HL-60 (cell line): ENCODE measurements around the gene AKTIP.
"Not testable (repeated sequence)": the region's sequence is repeated elsewhere in the genome, so short reads cannot be mapped to it uniquely, and the experiment has no call there.

Source experiments
- DNase-seq, 2 experiments: peaks; one replicate each; pipeline ENCODE4 v3.0.0-alpha.2; 2010 to 2020; ENCODE audit warnings: low read depth in 1 of 2, low spot score in 1 of 2
- H3K27ac ChIP-seq: fragments of 250-450 bp; sonication (Bioruptor Pico); replicated peaks from 2 replicates; pipeline ENCODE4 v1.5.1; 2020; ENCODE audit warnings: mild to moderate bottlenecking, moderate library complexity
- H3K27me3 ChIP-seq: fragments of 250-450 bp; sonication (Bioruptor Pico); 2 replicates; pipeline ENCODE4 v1.5.1; 2021; ENCODE audit warnings: mild to moderate bottlenecking, moderate library complexity; ENCODE audit not compliant: insufficient read depth, poor library complexity, severe bottlenecking
- H3K4me3 ChIP-seq: replicated peaks from 2 replicates; pipeline ENCODE4 v1.5.1; 2011; ENCODE audit warnings: mild to moderate bottlenecking, control low read depth, low read length; ENCODE audit not compliant: insufficient read depth
- GABPA ChIP-seq: IDR thresholded peaks from 2 replicates; pipeline ENCODE4 v1.6.1; 2012; ENCODE audit warnings: low read depth
- POLR2AphosphoS5 ChIP-seq: IDR thresholded peaks from 2 replicates; pipeline ENCODE4 v1.6.1; 2012; ENCODE audit warnings: low read depth
- SPI1 ChIP-seq: IDR thresholded peaks from 2 replicates; pipeline ENCODE4 v1.6.1; 2012; ENCODE audit warnings: low read depth, mild to moderate bottlenecking, borderline replicate concordance
- TF ChIP-seq, protein P1 (sequence below): IDR thresholded peaks from one replicate; pipeline ENCODE4 v1.5.1; 2011; ENCODE audit warnings: low read length, control low read depth, inconsistent platforms; ENCODE audit not compliant: insufficient read depth
- TF ChIP-seq, protein P2 (sequence below): IDR thresholded peaks from 2 replicates; pipeline ENCODE4 v1.6.1; 2012; ENCODE audit warnings: low read depth; ENCODE audit not compliant: insufficient replicate concordance

The AKTIP gene

DNA sequence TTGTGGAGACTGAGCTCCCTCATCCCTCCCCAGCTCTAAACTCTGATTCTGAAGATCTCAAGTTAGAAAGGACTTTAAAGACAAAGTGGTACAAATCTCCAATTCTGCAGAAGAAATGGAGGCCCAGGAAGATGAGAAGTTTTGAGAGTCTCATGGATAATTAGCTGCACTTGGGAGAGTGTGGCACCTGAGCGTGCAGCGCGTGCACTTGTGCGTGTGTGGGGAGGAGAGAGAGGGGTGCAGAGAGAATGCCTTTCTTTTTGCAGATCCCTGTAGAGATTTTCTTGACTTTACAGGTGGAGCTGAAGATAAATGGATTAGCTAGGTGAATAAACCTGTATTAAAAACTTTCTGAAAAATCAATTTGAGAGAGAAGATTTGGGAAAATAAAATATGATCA lies 14.8 kb upstream of the AKTIP start:
- Histone ChIP-seq H3K27ac (no peak overlapping the region), H3K4me3 (no peak overlapping the region), H3K27me3 (peaks cover 3% of the 10 kb centered on the region)
- no peak for TF ChIP-seq POLR2AphosphoS5
- no peak for DNase-seq

DNA sequence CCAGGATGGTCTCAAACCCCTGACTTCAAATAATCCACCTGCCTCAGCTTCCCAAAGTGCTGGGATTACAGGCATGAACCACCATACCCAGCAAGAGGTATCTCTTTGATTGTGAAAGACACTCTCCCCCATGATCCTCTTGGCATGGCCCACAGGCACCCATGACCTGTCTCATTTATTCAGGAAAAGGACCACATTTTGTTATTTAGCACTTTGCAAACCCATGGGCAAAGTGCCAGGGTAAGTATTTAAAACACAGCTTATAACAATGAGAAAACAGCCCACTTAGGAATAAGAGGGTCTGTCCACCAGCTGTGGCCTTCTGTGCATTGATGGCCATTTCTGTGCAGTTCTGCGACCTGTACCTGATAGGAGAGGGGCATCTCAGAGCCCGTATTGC lies 12.8 kb upstream of the AKTIP start:
- no peak overlapping the region for H3K4me3 ChIP-seq
- DNase-seq = no peak
- TF ChIP-seq, protein P1, sequence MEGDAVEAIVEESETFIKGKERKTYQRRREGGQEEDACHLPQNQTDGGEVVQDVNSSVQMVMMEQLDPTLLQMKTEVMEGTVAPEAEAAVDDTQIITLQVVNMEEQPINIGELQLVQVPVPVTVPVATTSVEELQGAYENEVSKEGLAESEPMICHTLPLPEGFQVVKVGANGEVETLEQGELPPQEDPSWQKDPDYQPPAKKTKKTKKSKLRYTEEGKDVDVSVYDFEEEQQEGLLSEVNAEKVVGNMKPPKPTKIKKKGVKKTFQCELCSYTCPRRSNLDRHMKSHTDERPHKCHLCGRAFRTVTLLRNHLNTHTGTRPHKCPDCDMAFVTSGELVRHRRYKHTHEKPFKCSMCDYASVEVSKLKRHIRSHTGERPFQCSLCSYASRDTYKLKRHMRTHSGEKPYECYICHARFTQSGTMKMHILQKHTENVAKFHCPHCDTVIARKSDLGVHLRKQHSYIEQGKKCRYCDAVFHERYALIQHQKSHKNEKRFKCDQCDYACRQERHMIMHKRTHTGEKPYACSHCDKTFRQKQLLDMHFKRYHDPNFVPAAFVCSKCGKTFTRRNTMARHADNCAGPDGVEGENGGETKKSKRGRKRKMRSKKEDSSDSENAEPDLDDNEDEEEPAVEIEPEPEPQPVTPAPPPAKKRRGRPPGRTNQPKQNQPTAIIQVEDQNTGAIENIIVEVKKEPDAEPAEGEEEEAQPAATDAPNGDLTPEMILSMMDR = no peak
- no peak for TF ChIP-seq GABPA
- TF ChIP-seq, protein P2, sequence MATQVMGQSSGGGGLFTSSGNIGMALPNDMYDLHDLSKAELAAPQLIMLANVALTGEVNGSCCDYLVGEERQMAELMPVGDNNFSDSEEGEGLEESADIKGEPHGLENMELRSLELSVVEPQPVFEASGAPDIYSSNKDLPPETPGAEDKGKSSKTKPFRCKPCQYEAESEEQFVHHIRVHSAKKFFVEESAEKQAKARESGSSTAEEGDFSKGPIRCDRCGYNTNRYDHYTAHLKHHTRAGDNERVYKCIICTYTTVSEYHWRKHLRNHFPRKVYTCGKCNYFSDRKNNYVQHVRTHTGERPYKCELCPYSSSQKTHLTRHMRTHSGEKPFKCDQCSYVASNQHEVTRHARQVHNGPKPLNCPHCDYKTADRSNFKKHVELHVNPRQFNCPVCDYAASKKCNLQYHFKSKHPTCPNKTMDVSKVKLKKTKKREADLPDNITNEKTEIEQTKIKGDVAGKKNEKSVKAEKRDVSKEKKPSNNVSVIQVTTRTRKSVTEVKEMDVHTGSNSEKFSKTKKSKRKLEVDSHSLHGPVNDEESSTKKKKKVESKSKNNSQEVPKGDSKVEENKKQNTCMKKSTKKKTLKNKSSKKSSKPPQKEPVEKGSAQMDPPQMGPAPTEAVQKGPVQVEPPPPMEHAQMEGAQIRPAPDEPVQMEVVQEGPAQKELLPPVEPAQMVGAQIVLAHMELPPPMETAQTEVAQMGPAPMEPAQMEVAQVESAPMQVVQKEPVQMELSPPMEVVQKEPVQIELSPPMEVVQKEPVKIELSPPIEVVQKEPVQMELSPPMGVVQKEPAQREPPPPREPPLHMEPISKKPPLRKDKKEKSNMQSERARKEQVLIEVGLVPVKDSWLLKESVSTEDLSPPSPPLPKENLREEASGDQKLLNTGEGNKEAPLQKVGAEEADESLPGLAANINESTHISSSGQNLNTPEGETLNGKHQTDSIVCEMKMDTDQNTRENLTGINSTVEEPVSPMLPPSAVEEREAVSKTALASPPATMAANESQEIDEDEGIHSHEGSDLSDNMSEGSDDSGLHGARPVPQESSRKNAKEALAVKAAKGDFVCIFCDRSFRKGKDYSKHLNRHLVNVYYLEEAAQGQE = no peak
- no peak for TF ChIP-seq POLR2AphosphoS5
- no peak for TF ChIP-seq SPI1
- H3K27me3 ChIP-seq = peaks cover 3% of the 10 kb centered on the region
- H3K27ac ChIP-seq = no peak overlapping the region

DNA sequence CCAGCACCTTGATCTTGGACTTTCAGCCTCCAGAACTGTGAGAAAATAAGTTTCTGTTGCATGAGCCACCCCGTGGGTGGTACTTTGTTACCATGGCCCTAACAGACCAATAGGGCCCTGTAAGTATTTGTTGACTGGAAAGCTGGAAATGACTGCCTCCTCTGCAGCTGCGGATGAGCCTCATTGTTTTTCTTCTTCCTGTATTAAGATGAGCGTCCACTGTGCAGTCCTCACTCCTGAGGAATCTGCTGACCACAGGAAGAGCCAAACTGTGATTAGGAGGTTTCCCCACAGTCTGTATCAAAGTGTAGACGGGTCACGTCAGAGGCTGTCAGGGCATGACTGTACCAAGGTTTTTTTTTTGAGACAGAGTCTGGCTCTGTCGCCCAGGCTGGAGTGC lies 12.2 kb upstream of the AKTIP start:
- DNase-seq = no peak
- H3K4me3 ChIP-seq = no peak overlapping the region

DNA sequence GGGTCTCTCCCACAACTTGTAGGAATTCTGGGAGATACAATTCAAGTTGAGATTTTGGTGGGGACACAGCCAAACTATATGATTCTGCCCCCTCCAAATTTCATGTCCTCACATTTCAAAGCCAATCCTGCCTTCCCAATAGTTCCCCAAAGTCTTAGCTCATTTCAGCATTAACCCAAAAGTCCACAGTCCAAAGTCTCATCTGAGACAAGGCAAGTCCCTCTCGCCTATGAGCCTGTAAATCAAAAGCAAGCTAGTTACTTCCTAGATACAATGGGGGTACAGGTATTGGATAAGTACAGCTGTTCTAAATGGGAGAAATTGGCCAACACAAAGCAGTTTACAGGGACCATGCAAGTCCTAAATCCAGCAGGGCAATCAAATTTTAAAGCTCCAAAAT lies 9.8 kb upstream of the AKTIP start:
- H3K27me3 ChIP-seq, H3K27ac ChIP-seq, H3K4me3 ChIP-seq, DNase-seq: not testable (repeated sequence)

More for the DNA sequence above, 12.2 kb upstream of the AKTIP start:
- Histone ChIP-seq H3K27me3 (peaks cover 3% of the 10 kb centered on the region), H3K27ac (no peak overlapping the region)
- TF ChIP-seq SPI1 = no peak
- no peak for TF ChIP-seq POLR2AphosphoS5
- TF ChIP-seq, protein P1 = no peak
- TF ChIP-seq GABPA = no peak
- TF ChIP-seq, protein P2 = no peak

DNA sequence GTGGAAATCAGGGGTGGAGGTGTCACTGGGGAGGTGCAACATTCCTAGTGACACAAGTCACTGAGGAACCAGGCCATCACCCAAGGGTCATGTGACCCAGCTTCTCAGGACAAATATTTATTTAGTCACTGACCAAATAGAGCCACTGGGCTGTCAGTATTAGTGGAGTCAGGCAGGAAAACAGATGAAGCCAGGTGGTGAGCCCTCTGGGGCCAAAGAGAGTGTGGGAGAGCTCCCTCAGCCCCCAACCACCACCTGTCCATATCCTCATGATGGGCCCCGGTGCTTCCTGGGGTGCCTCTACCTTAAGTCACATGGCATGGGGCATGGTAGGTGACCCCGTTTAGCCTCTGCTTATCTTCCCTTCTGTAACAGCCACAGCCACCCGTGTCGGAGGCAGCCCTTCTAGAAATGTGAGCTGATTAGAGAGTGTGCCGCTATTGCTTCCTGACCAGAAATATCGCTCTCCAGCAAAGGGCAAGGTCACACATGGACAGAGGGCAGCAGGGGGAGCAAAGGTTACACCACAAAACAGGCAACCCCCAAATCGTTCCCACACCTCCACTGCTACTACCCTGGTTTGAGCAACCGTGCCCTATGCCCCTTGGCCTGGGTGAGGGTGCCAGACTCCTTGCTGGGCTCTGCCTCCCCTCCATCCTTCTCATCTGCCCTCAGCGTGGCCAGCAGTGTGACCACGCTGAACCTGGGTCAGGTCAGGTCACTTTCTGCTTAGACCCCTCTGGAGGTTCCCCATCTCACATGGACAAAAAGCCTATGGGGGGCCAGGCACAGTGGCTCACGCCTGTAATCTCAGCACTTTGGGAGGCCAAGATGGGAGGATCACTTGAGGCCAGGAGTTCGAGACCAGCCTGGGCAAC lies 8.6 kb upstream of the AKTIP start:
- Histone ChIP-seq H3K27me3 (no peaks in the 10 kb centered on the region), H3K4me3 (no peak overlapping the region), H3K27ac (no peak overlapping the region)
- TF ChIP-seq GABPA (no peak), SPI1 (no peak), POLR2AphosphoS5 (no peak)
- TF ChIP-seq, protein P2 = no peak
- TF ChIP-seq, protein P1 = no peak
- DNase-seq = no peak
